ENCODE data around the gene ZNF710.
"Not testable (repeated sequence)": the region's sequence is repeated elsewhere in the genome, so short reads cannot be mapped to it uniquely, and the experiment has no call there.

ZNF710 gene

DNA sequence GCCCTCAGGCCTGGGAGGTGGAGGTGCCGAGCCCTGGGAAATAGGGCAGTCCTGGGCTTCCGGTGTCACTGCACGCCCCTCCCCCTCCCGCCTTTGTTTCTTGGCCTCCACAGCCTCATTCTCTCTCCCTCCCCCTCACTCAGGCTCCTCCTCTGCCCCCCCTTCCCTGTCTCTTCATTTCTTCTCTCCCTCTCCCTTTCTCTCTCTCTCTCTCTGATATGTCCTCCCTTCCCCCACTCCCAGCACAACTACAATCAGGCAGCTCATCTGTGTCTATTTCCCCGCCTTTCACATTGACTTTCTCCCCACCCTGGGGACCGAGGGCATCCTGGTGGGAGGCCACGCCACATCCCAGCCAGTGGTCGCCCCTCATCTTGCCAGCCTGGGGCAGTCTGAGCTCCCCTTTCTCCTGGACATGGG lies 60.9 kb downstream of the ZNF710 start:
- no peak for DNase-seq (ENCODE audit: low spot score)

DNA sequence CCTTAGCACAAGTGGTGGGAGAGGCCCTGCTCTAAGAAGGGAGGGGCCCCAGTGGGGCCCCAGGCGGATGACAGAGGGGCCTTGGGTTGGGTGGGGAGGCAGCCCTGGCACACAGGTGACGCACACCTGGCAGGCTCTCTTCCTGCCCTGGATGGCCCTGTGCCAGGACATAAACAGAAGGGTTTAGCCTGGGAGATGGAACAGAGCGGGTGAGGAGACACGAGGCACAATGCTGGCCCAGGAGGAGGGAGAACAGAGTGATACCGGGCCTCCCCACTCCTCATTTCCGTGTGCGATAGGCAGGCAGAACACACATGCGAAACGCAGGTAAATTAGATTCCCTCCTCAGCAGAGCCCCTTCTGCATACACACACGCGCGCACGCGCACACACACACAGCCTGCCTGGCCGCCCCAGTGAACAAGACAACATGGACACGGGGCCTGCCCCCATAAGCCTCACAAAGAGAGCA lies 61.4 kb downstream of the ZNF710 start:
- DNase-seq (ENCODE audit: low spot score) = no peak

DNA sequence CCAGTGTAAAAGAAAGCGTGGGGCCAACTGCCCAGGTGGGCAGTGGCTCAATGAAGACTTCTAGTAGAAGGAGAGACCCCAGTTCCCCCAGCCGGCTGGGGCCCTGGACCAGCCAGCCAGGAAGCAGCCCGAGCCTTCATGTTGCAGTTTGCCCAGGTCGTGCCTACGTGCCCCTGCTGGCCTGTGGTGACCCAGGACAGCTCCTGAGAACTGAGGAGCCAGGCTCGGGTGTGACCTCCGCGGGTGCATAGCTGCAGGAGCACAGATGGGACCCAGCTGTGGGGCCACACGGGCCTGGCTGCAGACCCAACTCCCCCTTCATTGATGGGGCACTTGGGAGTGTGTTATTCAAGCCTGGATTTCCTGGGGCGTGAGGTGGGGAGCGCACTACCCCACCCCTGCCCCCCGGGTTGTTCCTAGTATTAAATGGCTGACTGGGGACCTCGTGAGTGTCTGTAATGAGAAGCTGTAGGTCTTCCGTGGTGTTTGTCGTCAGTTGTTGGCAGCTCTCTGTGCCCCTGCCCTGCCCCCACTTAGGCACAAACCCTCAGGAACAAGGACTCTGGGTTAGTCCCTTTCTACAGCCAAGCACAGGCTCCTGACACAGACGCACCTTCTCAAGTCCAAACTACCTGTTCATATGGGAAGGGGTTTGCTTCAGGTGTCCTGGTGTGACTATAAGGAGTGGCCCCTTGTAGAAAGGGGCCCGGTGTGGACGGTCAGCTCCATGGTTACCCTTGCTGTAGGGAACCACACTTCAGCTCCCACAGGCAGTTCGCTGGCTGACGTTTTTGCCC lies 62.0 kb downstream of the ZNF710 start:
- no peak for DNase-seq (ENCODE audit: low spot score)

GRCh38 chr15:90063770-90064247 lies 62.7 kb downstream of the ZNF710 start:
- DNase-seq (ENCODE audit: low spot score) = no peak

DNA sequence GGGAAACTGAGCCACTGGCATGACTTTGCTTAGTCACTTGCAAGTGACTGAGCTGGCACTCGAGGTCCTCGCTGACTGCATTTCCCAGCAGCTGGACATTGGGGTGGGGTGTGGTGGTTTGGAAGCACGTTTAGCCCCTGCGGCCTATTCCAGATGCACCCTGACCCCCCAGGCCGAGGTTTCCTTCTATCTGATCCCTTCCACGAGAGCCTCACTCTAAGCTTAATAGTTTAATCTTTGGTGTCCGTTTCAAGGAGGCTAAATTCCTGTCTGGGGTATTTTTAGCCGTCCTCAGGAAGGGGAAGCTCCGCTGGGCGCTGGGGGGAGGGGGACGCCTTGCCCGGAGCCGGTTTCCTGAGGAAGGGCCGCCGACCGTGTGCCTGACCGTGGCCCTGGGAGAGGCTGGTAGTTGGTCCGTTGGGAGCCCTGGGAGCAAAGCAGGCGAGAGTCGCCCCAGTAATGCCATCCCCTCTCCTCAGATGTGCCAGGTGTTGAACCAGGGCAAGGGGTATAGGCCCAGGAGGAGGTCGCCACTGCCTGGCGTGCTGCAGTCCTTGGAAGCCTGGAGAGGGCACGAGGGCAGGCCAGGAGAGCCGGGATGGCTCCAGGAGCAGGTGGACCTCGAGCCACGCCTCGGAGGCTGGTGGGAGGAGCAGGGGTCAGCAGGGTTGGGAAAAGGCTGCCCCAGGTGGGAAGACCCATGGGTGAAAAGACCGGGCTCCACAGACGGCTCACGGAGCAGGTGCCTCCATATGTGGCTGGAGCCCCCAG lies 64.0 kb downstream of the ZNF710 start:
- peak; percentile 60 for DNase-seq (ENCODE audit: low spot score)

DNA sequence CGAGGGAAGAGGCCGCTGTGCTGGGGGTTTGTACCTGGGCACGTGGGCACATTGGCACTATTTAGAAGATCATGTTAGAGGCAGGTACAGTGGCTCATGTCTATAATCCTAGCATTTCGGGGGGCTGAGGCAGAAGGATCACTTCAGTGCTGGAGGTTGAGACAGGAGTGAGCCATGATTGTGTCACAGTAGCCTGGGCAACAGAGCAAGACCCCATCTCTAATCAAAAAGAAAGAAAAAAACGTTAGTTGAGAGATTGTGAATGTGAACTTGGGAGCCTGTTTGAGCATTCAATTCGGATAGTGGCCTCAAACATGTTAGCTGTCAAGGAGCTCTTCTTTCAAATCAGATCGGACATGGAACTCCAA lies 64.5 kb downstream of the ZNF710 start:
- DNase-seq (ENCODE audit: low spot score) = no peak

- DNase-seq (ENCODE audit: low spot score) = no peak
Observed at GRCh38 chr15:90067181-90067952, 66.2 kb downstream of the ZNF710 start.

GRCh38 chr15:90067953-90068606 lies 67.0 kb downstream of the ZNF710 start:
- DNase-seq (ENCODE audit: low spot score) = no peak

GRCh38 chr15:90070623-90071022 lies 69.5 kb downstream of the ZNF710 start:
- not testable (repeated sequence) for DNase-seq (ENCODE audit: low spot score)

DNA sequence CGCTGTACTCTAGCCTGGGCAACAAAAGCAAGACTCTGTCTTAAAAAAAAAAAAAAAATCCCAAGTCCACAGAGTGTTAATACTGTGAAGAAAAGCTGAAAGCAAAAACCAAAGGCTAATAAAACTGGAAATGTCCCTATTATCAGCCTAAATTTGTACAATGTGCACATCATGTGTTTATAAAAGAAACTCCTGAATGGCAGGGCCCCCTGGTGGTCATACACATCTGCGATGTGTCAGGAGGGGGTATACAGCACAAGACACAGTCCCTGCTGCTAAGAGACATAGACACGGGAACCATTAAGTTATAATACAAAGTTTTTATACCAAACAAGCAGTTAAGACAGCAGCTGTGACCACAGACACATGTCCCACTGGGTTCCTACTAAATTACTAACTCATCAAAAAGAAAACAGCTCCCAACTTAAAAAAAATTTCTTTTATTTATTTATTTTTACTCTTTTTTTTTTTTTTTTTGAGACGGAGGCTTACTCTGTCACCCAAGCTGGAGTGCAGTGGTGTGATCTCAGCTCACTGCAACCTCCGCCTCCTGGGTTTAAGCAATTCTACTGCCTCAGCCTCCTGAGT lies 70.2 kb downstream of the ZNF710 start:
- peak; percentile 89 for DNase-seq (ENCODE audit: low spot score)

- DNase-seq (ENCODE audit: low spot score) = no peak
Observed at GRCh38 chr15:90072978-90073640, 72.0 kb downstream of the ZNF710 start.

- no peak for DNase-seq (ENCODE audit: low spot score)
Observed at GRCh38 chr15:90074023-90074422, 72.9 kb downstream of the ZNF710 start.

DNA sequence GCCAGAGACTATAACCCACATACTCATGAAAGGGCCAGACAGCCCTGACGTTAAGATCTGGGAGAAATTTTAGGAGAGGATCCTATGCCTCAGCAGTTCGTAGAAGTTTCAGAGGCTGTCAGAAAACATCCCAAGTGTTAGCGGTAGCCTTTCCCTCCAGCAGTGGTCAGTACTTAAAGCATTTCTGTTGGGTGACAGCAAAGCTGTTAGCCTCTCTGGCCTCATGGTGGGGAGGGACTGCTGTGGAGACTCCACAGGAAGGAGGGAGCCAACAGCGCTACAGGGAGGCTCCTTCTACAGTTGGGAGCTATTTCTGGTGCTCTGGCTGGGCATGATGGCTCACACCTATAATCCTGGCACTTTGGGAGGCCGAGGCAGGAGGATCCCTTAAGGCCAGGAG lies 73.8 kb downstream of the ZNF710 start:
- DNase-seq (ENCODE audit: low spot score) = no peak

DNA sequence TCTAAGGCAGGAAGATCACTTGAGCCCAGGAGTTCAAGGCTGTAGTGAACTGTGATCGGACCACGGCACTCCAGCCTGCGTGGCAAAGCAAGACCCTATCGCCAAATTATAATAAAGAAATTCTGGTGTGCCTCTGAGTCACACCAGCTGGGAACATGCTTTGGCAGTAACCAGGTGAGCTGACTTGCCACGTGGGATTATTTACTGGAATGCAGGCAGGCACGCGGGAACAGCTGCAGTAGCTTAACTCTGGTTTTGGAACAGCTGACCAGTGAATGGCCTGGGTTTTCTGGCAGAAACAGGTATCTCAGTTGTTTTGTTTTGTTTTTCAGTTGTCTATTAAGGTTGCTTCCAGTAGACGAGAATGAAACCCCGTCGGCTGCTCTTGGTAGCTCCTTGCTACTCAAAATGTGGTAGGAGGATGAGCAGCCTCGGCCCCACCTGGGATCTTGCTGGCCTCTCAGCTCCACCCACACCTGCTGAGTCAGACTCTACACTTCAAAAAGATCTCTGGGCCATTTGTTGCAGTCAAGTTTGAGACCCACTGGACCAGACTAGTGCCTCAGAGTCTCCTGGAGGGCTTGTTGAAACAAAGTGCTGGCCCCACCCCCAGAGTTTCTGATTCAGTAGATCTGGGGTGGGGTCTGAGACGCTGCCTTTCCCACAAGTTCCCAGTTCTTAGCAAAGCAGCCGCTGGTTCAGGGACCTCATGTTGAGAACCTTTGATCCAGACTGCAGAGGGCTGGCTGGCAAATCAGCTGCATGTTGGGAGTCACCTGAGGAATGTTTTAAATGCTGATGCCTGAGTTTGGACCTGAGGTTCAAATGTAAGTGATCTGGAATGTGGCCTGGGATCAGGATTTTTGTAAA lies 74.5 kb downstream of the ZNF710 start:
- no peak for DNase-seq (ENCODE audit: low spot score)

DNA sequence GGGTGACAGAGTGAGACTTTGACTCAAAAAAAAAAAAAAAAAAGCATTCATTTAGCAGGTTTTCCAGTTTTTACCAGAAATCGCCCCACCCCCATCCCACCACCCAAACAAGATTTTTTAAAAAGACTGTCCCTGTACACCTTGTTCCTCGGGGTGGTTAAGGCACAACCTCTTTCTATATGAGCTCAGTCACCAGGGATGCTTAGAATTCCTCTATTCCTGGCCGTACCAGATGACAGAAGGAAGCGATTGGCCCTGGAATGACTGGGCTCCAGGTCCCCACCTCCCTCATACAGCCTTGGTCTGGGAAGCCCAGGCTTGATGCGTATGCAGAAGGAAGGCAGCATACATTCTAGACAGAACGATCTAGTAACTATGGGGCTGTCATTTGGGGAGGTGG lies 75.6 kb downstream of the ZNF710 start:
- no peak for DNase-seq (ENCODE audit: low spot score)

DNA sequence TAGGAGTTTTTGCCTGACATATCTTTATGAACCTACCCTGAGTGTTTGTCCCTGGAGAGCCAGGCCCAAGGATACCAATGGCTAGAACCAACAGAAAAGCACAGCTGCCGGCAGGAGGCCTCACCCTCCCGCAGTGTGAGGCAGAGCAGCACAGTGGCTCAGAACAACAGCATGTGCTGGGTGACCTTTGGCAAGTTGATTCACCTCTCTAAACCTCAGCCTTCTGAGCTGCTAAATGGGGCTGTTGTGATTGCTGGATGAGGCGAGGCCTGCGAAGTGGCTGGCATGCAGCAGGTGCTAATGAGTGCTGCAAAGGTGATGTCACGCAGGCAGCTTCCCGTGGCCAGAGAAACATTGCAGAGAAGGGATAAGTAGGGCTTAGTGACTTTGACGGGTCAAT lies 77.8 kb downstream of the ZNF710 start:
- DNase-seq (ENCODE audit: low spot score) = no peak

GRCh38 chr15:90079619-90080457 lies 78.7 kb downstream of the ZNF710 start:
- DNase-seq (ENCODE audit: low spot score) = no peak

GRCh38 chr15:90080458-90080755 lies 79.3 kb downstream of the ZNF710 start:
- no peak for DNase-seq (ENCODE audit: low spot score)

DNA sequence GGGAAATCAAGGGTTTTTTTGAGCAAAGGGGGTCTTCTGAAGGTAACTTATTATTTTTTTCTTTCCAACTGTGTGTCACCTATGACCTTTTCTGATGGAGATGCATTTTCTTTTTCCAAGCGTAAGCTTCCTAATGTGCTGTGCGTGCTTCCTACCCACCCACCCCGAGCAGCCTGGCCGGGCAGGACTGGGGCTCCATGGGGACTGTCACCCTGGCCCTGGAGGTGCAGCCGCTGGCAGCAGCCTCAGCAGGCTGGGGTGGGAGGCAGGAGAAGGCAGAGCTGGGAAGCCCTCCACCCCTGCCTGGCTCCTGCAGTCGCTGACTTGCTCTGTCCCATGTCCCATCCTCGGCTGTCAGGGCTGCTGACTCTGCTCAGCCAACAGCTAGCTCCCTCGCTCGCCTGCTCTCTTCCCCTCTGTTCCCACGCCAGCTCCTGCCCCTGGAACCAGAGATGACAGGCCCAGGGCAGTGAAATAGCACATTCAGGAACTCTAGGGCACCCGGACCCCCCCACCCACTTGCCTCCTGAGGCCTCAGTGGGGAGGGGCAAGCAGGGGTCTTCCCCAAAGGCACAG lies 79.8 kb downstream of the ZNF710 start:
- no peak for DNase-seq (ENCODE audit: low spot score)
